ENCODE measurements around the gene SLC12A9.

SLC12A9 gene

GRCh38 chr7:100890653-100891567, 38.4 kb downstream of the SLC12A9 start:
- no peak for TF ChIP-seq CTCF (conservative IDR thresholded peaks at IDR 0.05; ENCODE audit: low read length)
- no peak for DNase-seq (ENCODE audit: low read depth)
- peak overlapping the region; percentile 68 for H3K4me3 ChIP-seq (ENCODE audit: low read length)

GRCh38 chr7:100891568-100892247, 39.2 kb downstream of the SLC12A9 start:
- DNase-seq (ENCODE audit: low read depth): no peak
- TF ChIP-seq CTCF (conservative IDR thresholded peaks at IDR 0.05; ENCODE audit: low read length): no peak
- no peak overlapping the region for H3K4me3 ChIP-seq (ENCODE audit: low read length)

- no peak for DNase-seq (ENCODE audit: low read depth)
- no peak overlapping the region for H3K4me3 ChIP-seq (ENCODE audit: low read length)
- no peak for TF ChIP-seq CTCF (conservative IDR thresholded peaks at IDR 0.05; ENCODE audit: low read length)
Measured at GRCh38 chr7:100892364-100893317, 40.1 kb downstream of the SLC12A9 start.

GRCh38 chr7:100893318-100893895, 40.9 kb downstream of the SLC12A9 start:
- TF ChIP-seq CTCF (conservative IDR thresholded peaks at IDR 0.05; ENCODE audit: low read length): no peak
- no peak for DNase-seq (ENCODE audit: low read depth)
- no peak overlapping the region for H3K4me3 ChIP-seq (ENCODE audit: low read length)

GRCh38 chr7:100893910-100894721, 41.6 kb downstream of the SLC12A9 start:
- no peak for DNase-seq (ENCODE audit: low read depth)
- no peak overlapping the region for H3K4me3 ChIP-seq (ENCODE audit: low read length)

More at GRCh38 chr7:100893910-100894721, 41.6 kb downstream of the SLC12A9 start:
- TF ChIP-seq CTCF (conservative IDR thresholded peaks at IDR 0.05; ENCODE audit: low read length): no peak
